H4 (cell line): ENCODE measurements around the gene WDR48. TPM values are rescaled to one million over a fixed set of nuclear protein-coding genes. Genes with fewer than 3 reads are reported as not detected.

Experiments used
- DNase-seq: peaks from one replicate; pipeline ENCODE4 v3.0.0-alpha.2; 2015; ENCODE audit warnings: low spot score
- total RNA-seq: library from RNA; depleted of rRNA; stranded (reverse); fragments of >200 nt; shearing (Covaris generic); gene quantifications from 2 replicates; pipeline ENCODE4 v1.2.3, GENCODE V29; 2014

Gene WDR48
- total RNA-seq, 1 experiment from 2014 or later, result 11.3 TPM

- DNase-seq, result no peak
These were observed 11.3 kb downstream of the WDR48 start for GRCh38 chr3:39063143-39063542.

DNA sequence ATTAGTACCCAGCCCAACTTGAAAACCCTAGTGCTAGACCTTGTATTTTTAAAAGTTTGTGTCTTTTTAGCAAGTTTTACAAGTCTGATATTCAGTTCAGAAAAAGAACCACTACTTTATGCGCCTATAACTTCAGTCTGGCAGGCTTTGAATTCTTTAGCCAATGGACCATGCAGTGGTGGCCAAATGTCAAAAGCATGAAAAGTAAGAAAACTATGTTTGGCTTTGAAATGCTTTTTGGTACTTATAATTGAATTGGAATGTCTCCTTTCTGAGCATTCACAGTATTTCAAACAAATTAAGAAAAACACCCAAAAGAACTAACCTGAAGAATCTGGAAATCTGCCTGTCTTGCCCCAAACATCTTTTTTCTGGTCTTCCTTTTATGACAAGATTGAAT, 12.8 kb downstream of the WDR48 start:
- no peak for DNase-seq

DNA sequence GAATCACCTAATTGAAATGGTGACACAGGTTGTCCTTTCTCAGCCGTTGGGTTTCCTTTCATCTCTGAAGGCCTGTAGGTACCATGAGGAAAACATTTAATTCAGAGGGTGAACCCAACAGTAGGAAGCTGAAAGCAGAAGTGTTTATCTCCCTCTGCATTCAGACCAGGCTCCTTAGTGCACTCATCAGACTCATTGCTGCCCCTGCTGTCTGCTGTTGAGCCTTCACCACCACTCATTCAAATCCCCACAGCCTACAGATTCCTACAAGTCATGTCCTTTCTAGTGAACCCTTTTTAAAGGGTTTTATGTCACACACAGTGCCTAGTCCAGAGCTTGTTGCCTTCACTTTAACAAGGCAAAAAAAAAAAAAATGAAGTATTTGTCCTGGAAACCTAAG, 13.4 kb downstream of the WDR48 start:
- DNase-seq, result peak; percentile 5

GRCh38 chr3:39067286-39067685, 15.5 kb downstream of the WDR48 start:
- no peak for DNase-seq

DNA sequence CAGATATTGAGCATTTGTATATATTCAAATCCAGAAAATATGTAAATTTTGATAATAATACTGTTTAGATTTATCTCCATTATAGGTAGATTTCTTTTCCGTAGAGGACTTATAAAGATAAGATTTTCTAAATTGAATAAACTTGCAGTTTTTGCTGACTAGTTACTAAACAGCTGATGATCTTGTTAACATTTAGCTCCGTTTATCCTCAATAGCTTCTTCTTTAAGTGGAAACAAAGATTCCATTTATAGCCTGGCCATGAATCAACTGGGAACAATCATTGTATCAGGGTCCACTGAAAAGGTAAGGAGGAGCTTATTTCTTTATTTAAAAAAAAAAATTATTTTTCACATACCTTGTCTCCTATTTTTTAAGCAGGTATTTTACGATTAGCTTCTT, 16.7 kb downstream of the WDR48 start:
- DNase-seq, result no peak

GRCh38 chr3:39075910-39076309, 24.1 kb downstream of the WDR48 start:
- DNase-seq, result no peak

DNA sequence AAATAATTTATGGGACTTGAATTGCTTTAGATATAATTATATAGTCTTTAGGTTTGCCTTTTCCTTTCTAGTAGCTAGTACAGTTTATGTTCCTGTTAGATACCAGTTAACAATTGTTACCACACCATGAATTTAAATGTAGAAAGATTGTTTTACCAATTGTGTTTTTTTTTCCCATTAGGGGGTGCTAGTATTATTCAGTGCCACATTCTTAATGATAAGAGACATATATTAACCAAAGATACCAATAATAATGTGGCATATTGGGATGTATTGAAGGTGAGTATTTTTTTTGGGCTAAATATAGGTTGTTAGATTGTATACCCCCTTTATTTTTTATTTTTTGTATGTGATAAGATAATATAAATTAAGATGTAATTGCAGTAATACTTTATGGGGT, 27.7 kb downstream of the WDR48 start:
- DNase-seq, result no peak

DNA sequence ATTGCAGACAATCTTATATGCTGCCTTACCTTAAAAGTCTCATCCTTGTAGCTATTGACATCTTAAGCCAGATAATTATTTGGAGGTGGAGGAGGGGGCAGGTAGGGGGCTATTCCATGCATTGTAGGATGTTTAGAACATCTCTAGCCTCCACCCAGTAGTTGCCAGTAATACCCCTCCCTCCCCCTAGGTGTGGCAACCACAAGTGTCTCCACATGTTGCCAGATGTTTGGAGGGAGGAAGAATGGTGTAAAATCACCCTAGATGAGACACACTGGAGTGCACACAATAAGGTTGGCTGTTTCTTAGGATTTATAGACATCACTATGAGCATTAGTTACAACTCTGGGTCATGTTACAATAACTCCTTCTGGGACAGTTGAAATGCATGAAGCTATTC, 28.2 kb downstream of the WDR48 start:
- DNase-seq, result no peak

DNA sequence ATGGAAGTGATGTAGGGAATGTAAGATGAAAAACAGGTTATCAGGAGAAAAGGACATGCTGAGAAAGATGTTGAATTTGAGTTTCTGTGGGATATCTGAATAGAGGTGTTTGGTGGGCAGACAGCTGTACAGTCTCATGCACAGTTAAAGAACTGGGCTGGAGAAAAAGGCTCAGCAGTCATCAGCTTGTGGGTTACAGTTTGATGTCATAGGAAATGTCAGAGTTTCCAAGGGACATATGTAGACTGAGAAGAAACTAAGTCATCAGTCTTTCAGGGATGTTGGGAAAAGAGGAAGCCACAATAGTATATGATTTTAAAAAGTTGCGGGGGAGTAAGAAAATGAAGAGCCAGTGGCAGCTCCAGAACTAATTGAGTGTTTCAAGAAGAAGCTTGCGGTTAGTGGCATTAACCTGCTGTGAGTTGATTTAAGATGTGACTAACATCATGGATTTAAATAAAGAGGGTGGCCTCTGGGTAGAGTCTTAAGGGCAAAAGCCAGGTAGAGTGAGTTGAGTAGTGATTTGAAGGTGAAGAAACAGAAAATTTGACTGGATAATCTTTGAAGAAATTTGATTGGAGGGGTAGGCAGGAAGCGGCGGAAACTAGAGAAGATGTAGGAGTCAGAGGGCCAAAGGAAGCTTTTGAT, 31.0 kb downstream of the WDR48 start:
- DNase-seq, result no peak

GRCh38 chr3:39086144-39086543, 34.3 kb downstream of the WDR48 start:
- DNase-seq, result no peak

DNA sequence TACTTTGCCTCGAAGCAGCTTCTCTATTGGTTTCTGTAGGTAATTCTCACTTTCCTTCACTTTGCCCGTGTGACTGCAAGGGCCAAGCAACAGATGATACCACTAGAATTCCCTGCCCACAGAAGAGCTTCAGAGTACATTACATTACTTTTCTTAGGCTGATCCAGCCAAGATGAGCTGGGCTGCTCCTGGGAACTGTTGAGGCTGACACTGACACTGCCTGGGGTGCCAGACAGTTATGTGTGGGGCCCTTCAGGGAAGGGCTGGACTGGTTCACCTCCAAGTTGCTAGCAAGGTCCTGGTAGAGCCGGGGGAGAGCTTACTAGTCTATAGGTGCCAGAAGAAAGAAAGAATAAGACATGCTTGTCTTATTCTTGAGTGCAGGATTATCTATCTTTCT, 36.6 kb downstream of the WDR48 start:
- DNase-seq, result no peak

- DNase-seq, result no peak
These were observed 37.1 kb downstream of the WDR48 start for GRCh38 chr3:39088889-39089288.

DNA sequence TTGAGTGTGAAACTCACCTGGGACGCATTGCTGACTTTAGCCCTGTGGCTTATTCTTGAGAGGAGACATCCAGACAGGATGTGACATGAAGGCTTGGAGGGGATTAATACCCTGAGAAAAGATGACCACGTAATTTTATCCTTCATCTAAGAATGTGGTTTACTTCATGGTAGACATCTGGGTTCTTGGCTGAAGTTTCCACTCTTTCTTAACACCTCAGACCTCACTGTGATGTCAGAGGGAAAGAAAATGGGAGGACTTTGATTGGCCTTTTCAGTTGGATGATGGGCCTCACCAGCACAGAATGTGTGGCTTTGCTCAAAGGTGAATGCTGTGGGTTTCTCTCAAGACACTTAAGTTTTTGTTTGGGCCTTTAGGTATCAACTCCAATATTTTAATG, 39.1 kb downstream of the WDR48 start:
- no peak for DNase-seq

DNA sequence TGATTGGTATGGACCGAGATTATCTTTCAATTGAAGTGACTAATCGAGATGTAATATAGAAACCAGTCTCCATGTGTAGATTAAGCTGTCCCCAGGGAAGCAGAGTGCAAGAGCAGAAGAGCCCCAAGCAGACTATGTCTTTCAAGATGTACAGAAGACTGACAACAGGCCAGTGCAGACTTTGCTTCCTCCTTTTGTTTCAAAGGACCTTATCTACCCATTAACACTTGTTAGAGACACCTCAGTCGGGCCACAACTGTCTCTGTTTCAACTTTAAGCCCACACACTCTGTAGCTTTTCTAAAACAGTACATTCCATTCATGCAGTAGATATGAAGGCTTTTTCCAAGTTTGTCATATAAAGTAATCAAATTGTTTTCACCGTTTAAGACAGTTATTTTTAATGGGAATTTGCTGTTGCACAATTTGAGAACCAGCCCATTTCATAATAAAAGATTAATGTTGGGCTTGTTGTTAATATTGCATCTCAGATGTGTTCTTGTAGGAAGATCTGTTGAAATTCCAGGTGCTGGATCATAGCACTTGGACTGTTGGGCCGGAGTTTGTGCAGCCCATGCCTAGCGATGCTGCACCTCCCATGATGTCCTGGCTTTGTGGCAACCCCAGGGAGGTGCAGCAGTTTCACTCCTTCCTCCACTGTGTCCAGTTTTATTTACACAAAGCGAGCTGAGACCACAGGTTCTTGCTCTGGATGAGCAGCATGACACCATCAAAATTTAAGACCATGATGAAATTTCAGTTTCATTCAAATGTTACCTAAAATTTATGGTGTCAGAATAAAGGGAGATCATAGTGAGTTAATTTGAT, 43.2 kb downstream of the WDR48 start:
- no peak for DNase-seq

DNA sequence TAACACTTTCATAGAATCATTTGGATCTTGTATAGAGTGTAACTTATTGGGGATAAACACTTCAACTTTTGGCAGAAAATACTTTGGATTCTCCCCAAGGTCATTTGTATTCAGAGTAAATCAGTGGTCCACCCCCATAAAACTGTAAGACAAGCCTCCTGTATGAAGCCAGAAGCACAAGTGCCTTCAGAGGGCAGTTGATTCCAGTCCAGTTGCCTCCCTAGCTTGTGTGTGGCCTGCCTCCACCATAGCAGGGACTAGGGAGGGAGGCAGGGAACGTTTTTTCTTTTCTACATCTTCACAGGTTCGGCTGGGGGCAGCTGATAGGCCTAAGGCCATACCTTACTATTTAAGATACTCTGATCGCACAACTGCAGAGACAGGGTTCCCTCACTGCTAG, 44.0 kb downstream of the WDR48 start:
- no peak for DNase-seq

GRCh38 chr3:39096775-39097174, 45.0 kb downstream of the WDR48 start:
- no peak for DNase-seq

DNA sequence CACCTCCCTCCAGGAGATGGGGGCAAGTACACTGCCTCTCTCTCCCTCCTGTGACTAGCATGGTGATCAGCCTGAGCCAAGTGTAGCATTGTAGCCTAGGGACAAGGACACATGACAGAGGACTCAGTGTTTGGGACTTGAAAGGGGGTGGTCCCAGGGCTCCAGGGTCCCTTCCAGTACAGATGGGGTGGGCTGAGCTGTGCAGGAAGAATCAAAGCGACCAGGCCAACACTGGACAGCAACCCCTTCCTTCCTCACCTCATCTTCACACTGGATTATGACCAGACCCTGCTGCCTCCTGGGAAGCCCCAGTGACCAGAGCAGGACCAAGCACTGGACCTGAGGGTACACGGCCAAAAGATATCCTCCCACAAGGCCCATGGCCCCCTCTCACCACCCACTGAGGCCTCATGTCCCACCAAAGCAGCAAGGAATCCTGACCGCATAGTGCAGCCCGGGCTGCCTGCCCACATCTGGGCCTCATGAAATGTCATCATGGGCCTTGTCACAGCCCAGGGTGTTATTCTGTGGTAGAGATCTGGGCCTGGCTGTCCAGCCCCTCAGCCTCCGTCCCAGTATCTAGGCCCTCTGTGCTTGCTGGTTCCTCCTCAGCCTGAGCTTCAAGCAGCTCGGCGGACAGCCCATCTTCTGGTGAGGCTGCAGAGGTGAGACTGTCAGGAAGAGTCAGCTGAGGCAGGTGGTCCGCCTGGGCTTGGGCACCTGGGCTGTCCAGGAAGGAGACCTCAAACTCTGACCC, 46.1 kb downstream of the WDR48 start:
- DNase-seq, result no peak

GRCh38 chr3:39098473-39099000, 46.7 kb downstream of the WDR48 start:
- DNase-seq, result no peak

GRCh38 chr3:39099242-39099641, 47.4 kb downstream of the WDR48 start:
- DNase-seq, result no peak

GRCh38 chr3:39099738-39100499, 48.1 kb downstream of the WDR48 start:
- DNase-seq, result no peak

- no peak for DNase-seq
These were observed 48.7 kb downstream of the WDR48 start for GRCh38 chr3:39100500-39100886.
